NCI-H345 (cell line): ENCODE data around the gene EIF1AD.
A peak's percentile ranks its signal among the peaks of the same experiment; 100 is the strongest.

Experiments
- DNase-seq: peaks from one replicate; lab custom pipeline; 2025; lab: John Stamatoyannopoulos, UW

Gene EIF1AD

GRCh38 chr11:66004186-66004585 is 2.2 kb upstream of the EIF1AD start:
- DNase-seq = no peak

- DNase-seq = no peak
These were observed 1.3 kb upstream of the EIF1AD start for GRCh38 chr11:66003291-66003690.

- DNase-seq = no peak
These were observed 780 bp upstream of the EIF1AD start for GRCh38 chr11:66002648-66003225.

- DNase-seq = no peak
These were observed 4.7 kb downstream of the EIF1AD start for GRCh38 chr11:65997286-65997685.

- no peak for DNase-seq
These were observed 9.9 kb downstream of the EIF1AD start for GRCh38 chr11:65992056-65992455.

GRCh38 chr11:65988791-65989592 is 13.0 kb downstream of the EIF1AD start:
- peak; percentile 90 for DNase-seq

GRCh38 chr11:65987336-65987735 is 14.6 kb downstream of the EIF1AD start:
- no peak for DNase-seq

GRCh38 chr11:65983589-65983987 is 18.4 kb downstream of the EIF1AD start:
- no peak for DNase-seq

GRCh38 chr11:65982824-65983588 is 19.0 kb downstream of the EIF1AD start:
- DNase-seq = no peak

- DNase-seq = no peak
These were observed 19.8 kb downstream of the EIF1AD start for GRCh38 chr11:65981972-65982823.

- DNase-seq = no peak
These were observed 20.7 kb downstream of the EIF1AD start for GRCh38 chr11:65981101-65981740.

GRCh38 chr11:65979261-65979759 is 22.6 kb downstream of the EIF1AD start:
- no peak for DNase-seq

- no peak for DNase-seq
These were observed 23.3 kb downstream of the EIF1AD start for GRCh38 chr11:65978391-65979238.

GRCh38 chr11:65977621-65978390 is 24.2 kb downstream of the EIF1AD start:
- no peak for DNase-seq

GRCh38 chr11:65976216-65977176 is 25.5 kb downstream of the EIF1AD start:
- DNase-seq = no peak

GRCh38 chr11:65975771-65976170 is 26.2 kb downstream of the EIF1AD start:
- DNase-seq = no peak

- no peak for DNase-seq
These were observed 28.4 kb downstream of the EIF1AD start for GRCh38 chr11:65973439-65974110.

GRCh38 chr11:65972116-65972515 is 29.8 kb downstream of the EIF1AD start:
- DNase-seq = no peak
